Transverse colon (tissue), 4 donors: Measurements from ENCODE around the gene SULT4A1.

Source experiments
- CTCF ChIP-seq, 5 experiments: fragments of 200-600 bp in 3 of 5; fragments of 450-650 bp in 2 of 5; sonication (generic) in 3 of 5; IDR thresholded peaks; 1 replicate in 2 of 5; 2 replicates in 3 of 5; pipeline ENCODE4 v1.5.1; 2016 to 2017; ENCODE audit warnings: antibody characterized with exemption in 5 of 5, inconsistent platforms in 3 of 5, mild to moderate bottlenecking in 2 of 5, moderate library complexity in 1 of 5
- EP300 ChIP-seq: sonication (generic); formaldehyde crosslinking; IDR thresholded peaks from one replicate; pipeline ENCODE4 v1.6.1; 2017; ENCODE audit warnings: antibody characterized with exemption, low read depth
- POLR2AphosphoS5 ChIP-seq, 3 donors: sonication (generic); formaldehyde crosslinking; IDR thresholded peaks; one replicate each; pipeline ENCODE4 v1.6.1; 2016; ENCODE audit warnings: antibody characterized with exemption in 3 of 3

GRCh38 chr22:43876866-43877509 is 14.7 kb upstream of the SULT4A1 start:
- TF ChIP-seq CTCF (IDR thresholded peaks at IDR 0.05) (no peak), POLR2AphosphoS5 (IDR thresholded peaks at IDR 0.05) (no peak), EP300 (no peak)
